Activated CD4-positive, alpha-beta memory T cell treated with anti-CD3 and anti-CD28 coated beads, Interleukin-2, amount 10 ng/mL, durations not matched to agents 7 days and 5 days (primary cell): Measurements from ENCODE around the gene SH3TC1. TPM values are rescaled to one million over a fixed set of nuclear protein-coding genes. Genes with fewer than 3 reads are reported as not detected.

ENCODE experiments used
- CTCF ChIA-PET: fragments of 350-600 bp; sonication (Branson Sonifier 250); formaldehyde crosslinking; loops from one replicate; lab custom pipeline; 2021; ENCODE audit warnings: antibody characterized with exemption, inconsistent platforms; lab: Charles Lee
- POLR2A ChIA-PET: fragments of 350-600 bp; sonication (Branson Sonifier 250); formaldehyde crosslinking; loops from one replicate; lab custom pipeline; 2021; ENCODE audit warnings: antibody characterized with exemption; lab: Charles Lee
- DNase-seq: peaks from one replicate; pipeline ENCODE4 v3.0.0-alpha.2; 2020
- H3K27ac Mint-ChIP-seq: one replicate; pipeline ENCODE4 v1.8.0; 2021; ENCODE audit warnings: mild to moderate bottlenecking, mixed read lengths
- H3K27me3 Mint-ChIP-seq: one replicate; pipeline ENCODE4 v1.8.0; 2021; ENCODE audit warnings: mixed read lengths
- H3K36me3 Mint-ChIP-seq: one replicate; pipeline ENCODE4 v1.8.0; 2021; ENCODE audit warnings: low read depth, mixed read lengths
- H3K4me1 Mint-ChIP-seq: one replicate; pipeline ENCODE4 v1.8.0; 2021; ENCODE audit warnings: mixed read lengths
- H3K4me3 Mint-ChIP-seq: one replicate; pipeline ENCODE4 v1.8.0; 2021; ENCODE audit warnings: mild to moderate bottlenecking, mixed read lengths
- H3K9me3 Mint-ChIP-seq: one replicate; pipeline ENCODE4 v1.8.0; 2021; ENCODE audit warnings: mixed read lengths
- total RNA-seq, 2 experiments: library from RNA; stranded (reverse); gene quantifications; one replicate each; pipeline ENCODE4 v1.2.3, GENCODE V29; 2021

SH3TC1 gene
- total RNA-seq, 2 experiments from 2014 or later: 16.8 to 19.5 TPM

GRCh38 chr4:8157944-8158709 lies 41.0 kb upstream of the SH3TC1 start:
- peak overlapping the region; percentile 37 for H3K4me3 Mint-ChIP-seq
- H3K27ac Mint-ChIP-seq: no peak overlapping the region
- POLR2A ChIA-PET: interaction anchor here (2.4 kb wide), 1 partner anchor 41 kb away, joined by 12 read pairs; the partner anchor contains the start of gene SH3TC1
- no peaks in the 10 kb centered on the region for H3K9me3 Mint-ChIP-seq
- H3K4me1 Mint-ChIP-seq: peaks cover 11% of the 10 kb centered on the region
- peaks cover 18% of the 10 kb centered on the region for H3K27me3 Mint-ChIP-seq
- no peak for DNase-seq
- CTCF ChIA-PET: interaction anchor here (1.1 to 1.4 kb wide), 3 partner anchors 10 to 251 kb away, joined by 3 to 8 read pairs (median 4); no protein-coding TSS in a partner anchor
- H3K36me3 Mint-ChIP-seq: no peaks in the 10 kb centered on the region

GRCh38 chr4:8158710-8159536 lies 40.2 kb upstream of the SH3TC1 start, which contains the start of gene ABLIM2:
ABLIM2 (minus strand) TSS chr4:8158813; CDS start chr4:8158689, 124 bp downstream.
- H3K4me1 Mint-ChIP-seq: peaks cover 11% of the 10 kb centered on the region

GRCh38 chr4:8159537-8160232 lies 39.4 kb upstream of the SH3TC1 start:
- Mint-ChIP-seq H3K27ac (no peak overlapping the region), H3K9me3 (no peaks in the 10 kb centered on the region), H3K27me3 (peaks cover 18% of the 10 kb centered on the region), H3K36me3 (no peaks in the 10 kb centered on the region), H3K4me1 (peaks cover 11% of the 10 kb centered on the region), H3K4me3 (peak overlapping the region; percentile 54)
- no peak for DNase-seq
- ChIA-PET CTCF (interaction anchor here (0.6 to 1.4 kb wide), 3 partner anchors 9 to 291 kb away, joined by 4 to 8 read pairs (median 4); no protein-coding TSS in a partner anchor), POLR2A (interaction anchor here (2.4 kb wide), 1 partner anchor 39 kb away, joined by 12 read pairs; the partner anchor contains the start of gene SH3TC1)

More at GRCh38 chr4:8158710-8159536, 40.2 kb upstream of the SH3TC1 start, which contains the start of gene ABLIM2:
- Mint-ChIP-seq H3K4me3 (peak within 1 kb of the TSS; percentile 90), H3K9me3 (no peaks in the 10 kb centered on the region), H3K27ac (peak within 1 kb of the TSS; percentile 10), H3K27me3 (peaks cover 18% of the 10 kb centered on the region), H3K36me3 (no peaks in the 10 kb centered on the region)
- POLR2A ChIA-PET: interaction anchor here (2.4 kb wide), 1 partner anchor 40 kb away, joined by 12 read pairs; the partner anchor contains the start of gene SH3TC1
- peak; percentile 99 for DNase-seq
- CTCF ChIA-PET: interaction anchor here (0.6 to 1.4 kb wide), 4 partner anchors 9 to 290 kb away, joined by 3 to 8 read pairs (median 4); no protein-coding TSS in a partner anchor

GRCh38 chr4:8160233-8160560 lies 38.9 kb upstream of the SH3TC1 start:
- peaks cover 18% of the 10 kb centered on the region for H3K27me3 Mint-ChIP-seq
- ChIA-PET POLR2A (interaction anchor here (2.4 kb wide), 1 partner anchor 39 kb away, joined by 12 read pairs; the partner anchor contains the start of gene SH3TC1), CTCF (no interaction called here)
- H3K4me3 Mint-ChIP-seq: no peak overlapping the region
- DNase-seq: no peak
- no peaks in the 10 kb centered on the region for H3K9me3 Mint-ChIP-seq
- H3K4me1 Mint-ChIP-seq: peaks cover 11% of the 10 kb centered on the region
- H3K36me3 Mint-ChIP-seq: no peaks in the 10 kb centered on the region
- no peak overlapping the region for H3K27ac Mint-ChIP-seq

GRCh38 chr4:8160572-8160971 lies 38.5 kb upstream of the SH3TC1 start:
- H3K4me3 Mint-ChIP-seq: peak overlapping the region; percentile 16
- H3K4me1 Mint-ChIP-seq: peaks cover 11% of the 10 kb centered on the region
- CTCF ChIA-PET: no interaction called here
- no peak for DNase-seq
- H3K9me3 Mint-ChIP-seq: no peaks in the 10 kb centered on the region
- POLR2A ChIA-PET: no interaction called here
- H3K27ac Mint-ChIP-seq: no peak overlapping the region
- H3K27me3 Mint-ChIP-seq: peaks cover 16% of the 10 kb centered on the region
- no peaks in the 10 kb centered on the region for H3K36me3 Mint-ChIP-seq

- Mint-ChIP-seq H3K27ac (no peak overlapping the region), H3K36me3 (peaks cover under 1% of the 10 kb centered on the region), H3K27me3 (peaks cover 6% of the 10 kb centered on the region), H3K9me3 (peaks cover 6% of the 10 kb centered on the region), H3K4me1 (peaks cover 7% of the 10 kb centered on the region), H3K4me3 (no peak overlapping the region)
- CTCF ChIA-PET: interaction anchor here (0.7 kb wide), 1 partner anchor 25 kb away, joined by 3 read pairs; no protein-coding TSS in a partner anchor
- DNase-seq: no peak
- POLR2A ChIA-PET: no interaction called here
Measured at GRCh38 chr4:8162625-8163024, 36.5 kb upstream of the SH3TC1 start.

GRCh38 chr4:8163026-8163425 lies 36.1 kb upstream of the SH3TC1 start:
- Mint-ChIP-seq H3K27me3 (peaks cover 5% of the 10 kb centered on the region), H3K36me3 (peaks cover 2% of the 10 kb centered on the region), H3K27ac (no peak overlapping the region), H3K4me3 (no peak overlapping the region), H3K4me1 (peaks cover 7% of the 10 kb centered on the region), H3K9me3 (peaks cover 8% of the 10 kb centered on the region)
- POLR2A ChIA-PET: no interaction called here
- DNase-seq: no peak
- CTCF ChIA-PET: no interaction called here

GRCh38 chr4:8163436-8164193 lies 35.5 kb upstream of the SH3TC1 start:
- CTCF ChIA-PET: no interaction called here
- Mint-ChIP-seq H3K27me3 (peaks cover 5% of the 10 kb centered on the region), H3K4me1 (peaks cover 7% of the 10 kb centered on the region), H3K36me3 (peaks cover 2% of the 10 kb centered on the region), H3K9me3 (peaks cover 13% of the 10 kb centered on the region), H3K4me3 (no peak overlapping the region), H3K27ac (no peak overlapping the region)
- DNase-seq: no peak
- POLR2A ChIA-PET: no interaction called here

GRCh38 chr4:8164194-8164565 lies 34.9 kb upstream of the SH3TC1 start:
- POLR2A ChIA-PET: no interaction called here
- Mint-ChIP-seq H3K27ac (no peak overlapping the region), H3K36me3 (peaks cover 2% of the 10 kb centered on the region), H3K27me3 (peaks cover 1% of the 10 kb centered on the region), H3K4me1 (peaks cover 3% of the 10 kb centered on the region), H3K9me3 (peaks cover 14% of the 10 kb centered on the region), H3K4me3 (no peak overlapping the region)
- CTCF ChIA-PET: no interaction called here
- no peak for DNase-seq

- Mint-ChIP-seq H3K4me3 (no peak overlapping the region), H3K27ac (no peak overlapping the region), H3K9me3 (peaks cover 14% of the 10 kb centered on the region), H3K4me1 (no peaks in the 10 kb centered on the region), H3K27me3 (peaks cover 1% of the 10 kb centered on the region), H3K36me3 (peaks cover 2% of the 10 kb centered on the region)
- POLR2A ChIA-PET: no interaction called here
- CTCF ChIA-PET: no interaction called here
- no peak for DNase-seq
Measured at GRCh38 chr4:8164687-8165086, 34.4 kb upstream of the SH3TC1 start.

GRCh38 chr4:8165374-8165896 lies 33.7 kb upstream of the SH3TC1 start:
- Mint-ChIP-seq H3K4me1 (no peaks in the 10 kb centered on the region), H3K4me3 (no peak overlapping the region), H3K27me3 (peaks cover 1% of the 10 kb centered on the region), H3K9me3 (peaks cover 14% of the 10 kb centered on the region), H3K27ac (no peak overlapping the region), H3K36me3 (peaks cover 2% of the 10 kb centered on the region)
- no peak for DNase-seq
- ChIA-PET POLR2A (no interaction called here), CTCF (no interaction called here)

GRCh38 chr4:8167291-8167690 lies 31.8 kb upstream of the SH3TC1 start:
- Mint-ChIP-seq H3K4me1 (no peaks in the 10 kb centered on the region), H3K36me3 (peaks cover 2% of the 10 kb centered on the region), H3K4me3 (no peak overlapping the region), H3K9me3 (peaks cover 14% of the 10 kb centered on the region), H3K27ac (no peak overlapping the region), H3K27me3 (no peaks in the 10 kb centered on the region)
- POLR2A ChIA-PET: no interaction called here
- CTCF ChIA-PET: interaction anchor here (1.3 kb wide), 1 partner anchor 9 kb away, joined by 7 read pairs; no protein-coding TSS in a partner anchor
- no peak for DNase-seq
